Ovary (tissue), 9 donors: ENCODE results near the gene SERINC5. TPM values are rescaled to one million over a fixed set of nuclear protein-coding genes. Genes with fewer than 3 reads are reported as not detected.

Experiments
- DNase-seq, 5 donors: peaks; one replicate each; pipeline ENCODE4 v3.0.0-alpha.2; 2019 to 2020
- H3K27ac ChIP-seq, 2 donors: fragments of 200-600 bp; one replicate each; pipeline versions ENCODE4 v1.5.1 to v1.8.0; 2019 to 2022
- H3K27me3 ChIP-seq: fragments of 200-600 bp; one replicate; pipeline ENCODE4 v1.8.0; 2022
- H3K36me3 ChIP-seq: fragments of 200-600 bp; sonication (generic); one replicate; pipeline ENCODE4 v1.5.1; 2019
- H3K4me1 ChIP-seq: one replicate; pipeline ENCODE4 v1.8.1; 2013; ENCODE audit warnings: mild to moderate bottlenecking, moderate library complexity; ENCODE audit not compliant: insufficient read depth
- H3K4me3 ChIP-seq: fragments of 200-600 bp; sonication (generic); one replicate; pipeline ENCODE4 v1.5.1; 2017
- H3K9me3 ChIP-seq, 2 donors: fragments of 200-600 bp in 1 of 2; sonication (generic) in 1 of 2; one replicate each; pipeline versions ENCODE4 v1.5.1 to v1.8.1; 2013 to 2019; ENCODE audit warnings: mild to moderate bottlenecking in 1 of 2, moderate library complexity in 1 of 2
- EP300 ChIP-seq: sonication (generic); formaldehyde crosslinking; IDR thresholded peaks from one replicate; pipeline ENCODE4 v1.6.1; 2017; ENCODE audit warnings: antibody characterized with exemption
- POLR2A ChIP-seq: fragments of 450-650 bp; IDR thresholded peaks from one replicate; pipeline ENCODE4 v1.6.1; 2017; ENCODE audit warnings: antibody characterized with exemption, mild to moderate bottlenecking, moderate library complexity
- WGBS, 3 donors: extraction: QIAGEN DNeasy Blood & Tissue Kit in 1 of 3; methylation state at CpG; one replicate each; pipeline versions ENCODE4 v1.1.5 to v1.1.7; 2013 to 2017; 5-methylcytosine and 5-hydroxymethylcytosine counted together
- intact Hi-C, 4 donors: fragments of 100-400 bp; cut with DNase I; formaldehyde crosslinking; loops; one replicate each; pipeline versions ENCODE4 v1.11.0 to v1.15.1; 2022 to 2023
- polyA plus RNA-seq, 2 donors: library from polyadenylated mRNA; stranded (reverse); fragments of 200-250 nt in 1 of 2; fragments of 350-450 nt in 1 of 2; fragmentation: Illumina TruSeq in 1 of 2; extraction: RNeasy Lipid Tissue Mini Kit (QIAGEN cat#74804) in 1 of 2; gene quantifications; one replicate each; pipeline ENCODE4 v1.2.3, GENCODE V29; 2013 to 2014
- total RNA-seq, 7 donors: library from RNA; depleted of rRNA in 2 of 7; stranded (reverse); fragments of >200 nt in 2 of 7; fragmentation: NEBNext Ultra II Directional in 3 of 7; extraction: Animal tissue kit (Norgen Biotek cat#: 25700) in 3 of 7; gene quantifications; one replicate each; pipeline versions ENCODE4 v1.1.0 to v1.2.4, GENCODE V29; 2016 to 2023
- TF ChIP-seq, protein P1 (sequence below), 3 donors: fragments of 450-650 bp in 2 of 3; fragments of 200-600 bp in 1 of 3; IDR thresholded peaks; one replicate each; pipeline versions ENCODE4 v1.5.1 to v1.8.0; 2016 to 2022; ENCODE audit warnings: antibody characterized with exemption in 3 of 3, mild to moderate bottlenecking in 1 of 3
- donor health status: DM: no; HTN: no; CAD: no; lungs with moderate emphysema.
- donor health status: DM: no; HTN: no; CAD: no.
- donor health status: Bipolar disorder and iron deficiency.
- donor health status: DM: yes; HTN: yes; CAD: no.
- donor health status: DM: no; HTN: no; CAD: no.
- donor health status: DM: yes; HTN: yes; CAD: no.

Gene SERINC5
- total and polyA plus RNA-seq, 9 donors, result 12.7 to 88.7 (median 44.5) TPM

DNA sequence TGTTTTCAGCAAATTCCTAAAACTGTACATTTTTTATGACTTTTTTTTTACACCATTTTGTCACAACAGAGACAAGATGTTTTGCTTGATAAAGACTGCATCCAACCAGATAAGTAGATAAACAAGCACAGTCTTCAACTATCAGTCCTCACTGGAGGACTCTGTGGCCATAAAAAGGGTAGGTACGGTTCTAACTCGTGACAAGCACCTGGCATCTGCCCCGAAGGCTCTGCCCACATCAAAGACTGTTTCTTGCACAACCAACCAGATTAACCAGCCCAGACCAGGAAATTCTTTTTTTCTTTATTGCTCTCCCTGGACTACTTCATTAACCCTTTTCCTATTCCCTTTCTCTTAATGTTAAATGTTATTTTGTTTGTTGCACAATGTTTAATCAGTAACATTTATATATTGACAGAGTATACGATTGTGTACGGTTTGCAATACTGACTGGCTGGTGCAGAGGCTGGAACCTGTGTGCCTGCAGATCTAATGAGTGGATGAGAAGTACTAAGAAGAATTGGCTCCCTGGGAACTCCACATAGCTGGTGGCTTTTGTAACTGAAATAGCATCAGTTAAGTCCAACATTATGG, 74.1 kb downstream of the SERINC5 start:
- H3K4me1 ChIP-seq, result peaks cover 11% of the 10 kb centered on the region
- no peak for TF ChIP-seq POLR2A
- TF ChIP-seq EP300, result no peak
- TF ChIP-seq, protein P1, sequence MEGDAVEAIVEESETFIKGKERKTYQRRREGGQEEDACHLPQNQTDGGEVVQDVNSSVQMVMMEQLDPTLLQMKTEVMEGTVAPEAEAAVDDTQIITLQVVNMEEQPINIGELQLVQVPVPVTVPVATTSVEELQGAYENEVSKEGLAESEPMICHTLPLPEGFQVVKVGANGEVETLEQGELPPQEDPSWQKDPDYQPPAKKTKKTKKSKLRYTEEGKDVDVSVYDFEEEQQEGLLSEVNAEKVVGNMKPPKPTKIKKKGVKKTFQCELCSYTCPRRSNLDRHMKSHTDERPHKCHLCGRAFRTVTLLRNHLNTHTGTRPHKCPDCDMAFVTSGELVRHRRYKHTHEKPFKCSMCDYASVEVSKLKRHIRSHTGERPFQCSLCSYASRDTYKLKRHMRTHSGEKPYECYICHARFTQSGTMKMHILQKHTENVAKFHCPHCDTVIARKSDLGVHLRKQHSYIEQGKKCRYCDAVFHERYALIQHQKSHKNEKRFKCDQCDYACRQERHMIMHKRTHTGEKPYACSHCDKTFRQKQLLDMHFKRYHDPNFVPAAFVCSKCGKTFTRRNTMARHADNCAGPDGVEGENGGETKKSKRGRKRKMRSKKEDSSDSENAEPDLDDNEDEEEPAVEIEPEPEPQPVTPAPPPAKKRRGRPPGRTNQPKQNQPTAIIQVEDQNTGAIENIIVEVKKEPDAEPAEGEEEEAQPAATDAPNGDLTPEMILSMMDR (IDR thresholded peaks at IDR 0.05), result no peak
- H3K27ac ChIP-seq, result no peak overlapping the region
- intact Hi-C loops, result no loop called here
- DNase-seq, result no peak
- H3K9me3 ChIP-seq, result no peaks in the 10 kb centered on the region
- WGBS, 3 donors, result 38 to 58% (median 54%) methylated on average over 5 of the region's 5 CpGs
- H3K27me3 ChIP-seq, result no peaks in the 10 kb centered on the region
- H3K36me3 ChIP-seq, result no peaks in the 10 kb centered on the region
- H3K4me3 ChIP-seq, result no peak overlapping the region

GRCh38 chr5:80177236-80177635, 78.6 kb downstream of the SERINC5 start:
- Histone ChIP-seq H3K9me3 (no peaks in the 10 kb centered on the region), H3K36me3 (no peaks in the 10 kb centered on the region), H3K27ac (no peak overlapping the region), H3K4me3 (no peak overlapping the region), H3K27me3 (no peaks in the 10 kb centered on the region), H3K4me1 (peaks cover 9% of the 10 kb centered on the region)
- intact Hi-C loops, result no loop called here
- WGBS, 3 donors, result 82 to 90% (median 84%) methylated on average over 3 of the region's 3 CpGs
- no peak for DNase-seq
- TF ChIP-seq, protein P1 (IDR thresholded peaks at IDR 0.05), result no peak
- TF ChIP-seq EP300, result no peak
- no peak for TF ChIP-seq POLR2A

DNA sequence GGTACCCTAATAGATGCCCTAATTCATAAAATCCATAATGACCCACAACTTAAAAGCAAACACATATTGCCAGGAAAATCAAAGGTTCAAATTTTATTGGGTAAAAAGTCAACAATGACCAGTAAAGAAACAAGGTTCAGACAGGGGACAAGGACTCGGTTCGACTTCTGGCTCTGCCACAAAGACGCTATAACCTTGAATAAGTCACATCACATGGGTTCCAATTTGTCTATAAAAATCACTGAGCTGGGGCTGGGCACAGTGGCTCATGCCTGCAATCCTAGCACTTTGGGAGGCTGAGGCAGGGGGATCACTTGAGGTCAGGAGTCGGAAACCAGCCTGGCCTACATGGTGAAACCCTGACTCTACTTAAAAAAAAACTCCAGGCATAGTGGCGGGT, 80.5 kb downstream of the SERINC5 start:
- WGBS, 3 donors, result 70 to 91% (median 85%) methylated on average over 5 of the region's 5 CpGs
- Histone ChIP-seq H3K4me3 (no peak overlapping the region), H3K27ac (no peak overlapping the region), H3K36me3 (no peaks in the 10 kb centered on the region), H3K4me1 (peaks cover 12% of the 10 kb centered on the region), H3K27me3 (no peaks in the 10 kb centered on the region), H3K9me3 (no peaks in the 10 kb centered on the region)
- TF ChIP-seq EP300 (no peak), POLR2A (no peak)
- TF ChIP-seq, protein P1 (IDR thresholded peaks at IDR 0.05), result no peak
- DNase-seq, result no peak
- intact Hi-C loops, result no loop called here

DNA sequence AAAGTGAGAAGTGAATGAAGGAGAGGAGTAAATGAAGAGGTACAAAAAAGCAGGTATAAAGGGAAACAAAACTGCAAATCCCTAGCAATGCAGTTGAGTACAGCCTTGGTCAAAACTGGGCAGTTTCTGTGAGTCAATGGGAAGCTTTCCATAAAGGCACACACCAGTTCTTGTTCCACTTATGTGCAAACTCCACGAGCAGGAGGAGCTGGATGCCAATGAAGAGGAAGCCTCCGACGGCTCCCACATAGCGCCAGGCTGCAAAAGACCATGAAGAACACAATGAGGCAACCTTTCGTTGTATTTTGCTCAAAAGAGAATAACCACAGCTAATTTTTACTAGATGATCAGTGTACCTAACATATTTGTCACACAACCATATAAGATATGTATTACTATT, 81.1 kb downstream of the SERINC5 start:
- H3K27me3 ChIP-seq, result no peaks in the 10 kb centered on the region
- H3K9me3 ChIP-seq, result no peaks in the 10 kb centered on the region
- no peak for DNase-seq
- H3K27ac ChIP-seq, result no peak overlapping the region
- H3K4me1 ChIP-seq, result peaks cover 12% of the 10 kb centered on the region
- no peak overlapping the region for H3K4me3 ChIP-seq
- intact Hi-C loops, result no loop called here
- 74 to 81% (median 77%) methylated on average over 5 of the region's 5 CpGs for WGBS, 3 donors
- no peak for TF ChIP-seq POLR2A
- TF ChIP-seq, protein P1 (IDR thresholded peaks at IDR 0.05), result no peak
- no peak for TF ChIP-seq EP300
- H3K36me3 ChIP-seq, result no peaks in the 10 kb centered on the region
